ACC112 (cell line): ENCODE data around the gene C2orf42.
"Not testable (repeated sequence)": the region's sequence is repeated elsewhere in the genome, so short reads cannot be mapped to it uniquely, and the experiment has no call there.

ENCODE experiments used
- H2AFZ ChIP-seq: fragments of 200-600 bp; sonication (generic); one replicate; pipeline ENCODE4 v1.6.0; 2017; ENCODE audit warnings: antibody characterized with exemption, low read length; ENCODE audit not compliant: unreplicated experiment
- H3K27ac ChIP-seq: fragments of 200-600 bp; sonication (generic); 2 replicates; pipeline ENCODE4 v1.5.1; 2014; ENCODE audit warnings: low read depth, mild to moderate bottlenecking, antibody characterized with exemption, low read length, moderate library complexity
- H3K27me3 ChIP-seq: fragments of 200-600 bp; sonication (generic); 2 replicates; pipeline ENCODE4 v1.6.1; 2014; ENCODE audit warnings: mild to moderate bottlenecking, antibody characterized with exemption, low read length, moderate library complexity, mixed read lengths; ENCODE audit not compliant: insufficient read depth
- H3K36me3 ChIP-seq: fragments of 200-600 bp; sonication (generic); 2 replicates; pipeline ENCODE4 v1.6.1; 2016; ENCODE audit warnings: mild to moderate bottlenecking, antibody characterized with exemption, low read length, moderate library complexity, mixed read lengths; ENCODE audit not compliant: insufficient read depth
- H3K4me1 ChIP-seq: fragments of 200-600 bp; sonication (generic); one replicate; pipeline ENCODE4 v1.6.1; 2016; ENCODE audit warnings: low read length, mixed read lengths; ENCODE audit not compliant: insufficient read depth, unreplicated experiment, control insufficient read depth
- H3K4me3 ChIP-seq: fragments of 200-600 bp; sonication (generic); 2 replicates; pipeline ENCODE4 v1.5.1; 2014; ENCODE audit warnings: mild to moderate bottlenecking, low read depth, low read length
- H3K79me2 ChIP-seq: fragments of 200-600 bp; sonication (generic); one replicate; pipeline ENCODE4 v1.6.0; 2016; ENCODE audit warnings: low read length; ENCODE audit not compliant: control insufficient read depth, unreplicated experiment, insufficient read depth

Gene C2orf42

DNA sequence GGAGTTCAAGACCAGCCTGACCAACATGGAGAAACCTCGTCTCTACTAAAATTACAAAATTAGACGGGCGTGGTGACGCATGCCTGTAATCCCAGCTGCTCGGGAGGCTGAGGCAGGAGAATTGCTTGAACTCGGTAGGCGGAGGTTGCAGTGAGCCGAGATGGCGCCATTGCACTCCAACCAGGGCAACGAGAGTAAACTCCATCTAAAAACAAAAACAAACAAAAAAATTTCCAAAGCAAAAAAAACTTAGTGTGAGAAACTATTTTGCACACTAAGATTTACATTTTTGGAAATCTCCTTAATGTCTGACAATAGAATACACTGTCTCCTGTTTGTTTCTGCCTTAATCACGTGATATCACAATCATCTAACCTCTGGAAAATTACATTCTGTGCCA is 89.1 kb downstream of the C2orf42 start:
- H3K27me3 ChIP-seq, H3K36me3 ChIP-seq, H2AFZ ChIP-seq, H3K79me2 ChIP-seq, H3K27ac ChIP-seq, H3K4me3 ChIP-seq: not testable (repeated sequence)
- peaks cover 11% of the 10 kb centered on the region for H3K4me1 ChIP-seq

DNA sequence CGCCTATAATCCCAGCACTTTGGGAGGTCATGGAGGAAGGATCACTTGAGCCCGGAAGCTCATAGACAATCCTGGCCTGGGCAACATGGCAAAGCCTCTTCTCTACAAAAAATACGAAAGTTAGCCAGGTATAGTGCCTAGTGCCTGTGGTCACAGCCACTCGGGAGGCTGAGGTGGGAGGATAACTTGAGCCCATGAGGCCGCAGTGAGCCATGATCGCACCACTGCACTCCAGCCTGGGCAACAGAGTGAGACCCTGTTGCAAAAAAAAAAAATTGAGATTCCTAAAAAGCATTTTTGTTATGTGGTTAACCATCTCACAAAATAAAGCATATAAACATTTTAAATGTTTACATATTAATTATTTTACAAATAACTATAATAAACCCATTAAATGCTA is 89.6 kb downstream of the C2orf42 start:
- Histone ChIP-seq H3K4me1 (peaks cover 11% of the 10 kb centered on the region), H3K27ac (no peak overlapping the region), H3K27me3 (no peaks in the 10 kb centered on the region), H3K4me3 (no peak overlapping the region), H3K79me2 (no peaks in the 10 kb centered on the region), H2AFZ (no peak overlapping the region), H3K36me3 (no peaks in the 10 kb centered on the region)
